H1 (cell line): ENCODE measurements around the gene DPY19L1. TPM values are rescaled to one million over a fixed set of nuclear protein-coding genes. Genes with fewer than 3 reads are reported as not detected.

Experiments used
- CTCF ChIA-PET: fragments of 300-600 bp; sonication (Branson Sonifier 250); formaldehyde crosslinking; loops from one replicate; lab custom pipeline; 2021; ENCODE audit not compliant: partially characterized antibody; lab: Charles Lee
- POLR2A ChIA-PET: fragments of 300-600 bp; sonication (Branson Sonifier 250); formaldehyde crosslinking; loops from one replicate; lab custom pipeline; 2021; ENCODE audit warnings: inconsistent platforms; ENCODE audit not compliant: partially characterized antibody; lab: Charles Lee
- DNase-seq, 2 experiments: peaks; one replicate each; pipeline versions ENCODE4 v3.0.0 to v3.0.0-alpha.2; 2010 to 2022; ENCODE audit warnings: low spot score in 2 of 2, low read depth in 1 of 2, mixed read lengths in 1 of 2
- FAIRE-seq: peaks from 2 replicates; lab custom pipeline; 2011; peaks lifted over from hg19 to GRCh38; lab: Jason Lieb, UNC
- H2AFZ ChIP-seq: 2 replicates; pipeline ENCODE4 v1.8.1; 2012; ENCODE audit warnings: low read length, inconsistent platforms
- H2AK5ac ChIP-seq: 2 replicates; pipeline ENCODE4 v1.6.1; 2013; ENCODE audit warnings: low read depth, low read length
- H2BK120ac ChIP-seq: replicated peaks from 2 replicates; pipeline ENCODE3; 2013; ENCODE audit warnings: low read depth, low read length, inconsistent platforms
- H2BK12ac ChIP-seq: 2 replicates; pipeline ENCODE4 v1.6.1; 2013; ENCODE audit warnings: low read depth, low read length
- H2BK15ac ChIP-seq: 2 replicates; pipeline ENCODE4 v1.6.1; 2013; ENCODE audit warnings: low read length
- H2BK20ac ChIP-seq: 2 replicates; pipeline ENCODE4 v1.6.1; 2013; ENCODE audit warnings: low read length
- H2BK5ac ChIP-seq: 2 replicates; pipeline ENCODE4 v1.6.1; 2013; ENCODE audit warnings: low read depth, low read length
- H3K14ac ChIP-seq: 2 replicates; pipeline ENCODE4 v1.6.1; 2013; ENCODE audit warnings: inconsistent platforms; ENCODE audit not compliant: insufficient read length
- H3K18ac ChIP-seq: 2 replicates; pipeline ENCODE4 v1.6.1; 2013; ENCODE audit warnings: low read length; ENCODE audit errors: extremely low read depth
- H3K23ac ChIP-seq: 2 replicates; pipeline ENCODE4 v1.6.1; 2013; ENCODE audit warnings: inconsistent platforms; ENCODE audit not compliant: insufficient read length
- H3K23me2 ChIP-seq: 2 replicates; pipeline ENCODE4 v1.6.1; 2013; ENCODE audit warnings: low read depth, low read length
- H3K27ac ChIP-seq: 2 replicates; pipeline ENCODE4 v1.6.1; 2011; ENCODE audit warnings: low read depth, low read length, inconsistent platforms
- H3K27me3 ChIP-seq, 4 experiments: replicated peaks in 1 of 4; 1 replicate in 1 of 4; 2 replicates in 3 of 4; pipeline versions ENCODE4 v1.6.1 to v1.8.1; 2011 to 2013; ENCODE audit warnings: low read length in 3 of 4, mild to moderate bottlenecking in 3 of 4, inconsistent platforms in 2 of 4, mixed read lengths in 2 of 4, moderate library complexity in 1 of 4; ENCODE audit not compliant: control insufficient read depth in 3 of 4, insufficient read depth in 3 of 4; ENCODE audit errors: extremely low read depth in 1 of 4
- H3K36me3 ChIP-seq, 4 experiments: 2 replicates each; pipeline versions ENCODE4 v1.6.1 to v1.8.1; 2011 to 2013; ENCODE audit warnings: mild to moderate bottlenecking in 4 of 4, low read length in 3 of 4, moderate library complexity in 2 of 4, control low read depth in 1 of 4, inconsistent platforms in 1 of 4; ENCODE audit not compliant: insufficient read depth in 4 of 4, control insufficient read depth in 2 of 4
- H3K4ac ChIP-seq: replicated peaks from 2 replicates; pipeline ENCODE3; 2013; ENCODE audit warnings: low read length, low read depth, mixed read lengths, inconsistent platforms; ENCODE audit not compliant: insufficient read length
- H3K4me1 ChIP-seq, 4 experiments: replicated peaks in 1 of 4; 1 replicate in 1 of 4; 2 replicates in 3 of 4; pipeline versions ENCODE4 v1.6.1 to v1.8.1; 2011 to 2013; ENCODE audit warnings: low read length in 3 of 4, inconsistent platforms in 2 of 4, mixed read lengths in 1 of 4; ENCODE audit not compliant: insufficient read depth in 4 of 4, control insufficient read depth in 3 of 4
- H3K4me2 ChIP-seq, 2 experiments: 2 replicates each; pipeline versions ENCODE4 v1.6.1 to v1.8.1; 2011 to 2013; ENCODE audit warnings: low read depth in 2 of 2, low read length in 2 of 2, control low read depth in 1 of 2, inconsistent platforms in 1 of 2, mild to moderate bottlenecking in 1 of 2; ENCODE audit not compliant: insufficient read depth in 1 of 2
- H3K4me3 ChIP-seq, 4 experiments: fragments of 200-600, 300-600 bp in 1 of 4; sonication (generic), shearing (Covaris generic), sonication (Bioruptor Twin) in 1 of 4; 2 replicates each; pipeline versions ENCODE4 v1.5.1 to v1.8.1; 2011 to 2016; ENCODE audit warnings: low read length in 4 of 4, low read depth in 3 of 4, control low read depth in 2 of 4, inconsistent platforms in 2 of 4, mild to moderate bottlenecking in 2 of 4, mixed read lengths in 1 of 4, moderate library complexity in 1 of 4; ENCODE audit not compliant: insufficient read depth in 2 of 4; ENCODE audit errors: extremely low read depth in 1 of 4
- H3K56ac ChIP-seq: replicated peaks from 2 replicates; pipeline ENCODE3; 2013; ENCODE audit warnings: low read depth, mild to moderate bottlenecking, mixed read lengths, low read length, inconsistent platforms; ENCODE audit not compliant: insufficient read length
- H3K79me1 ChIP-seq: 2 replicates; pipeline ENCODE4 v1.6.1; 2013; ENCODE audit warnings: low read depth, low read length, control low read depth
- H3K79me2 ChIP-seq, 2 experiments: 2 replicates each; pipeline versions ENCODE4 v1.6.1 to v1.8.1; 2012 to 2013; ENCODE audit warnings: low read length in 2 of 2, mild to moderate bottlenecking in 2 of 2, inconsistent platforms in 1 of 2; ENCODE audit not compliant: insufficient read depth in 2 of 2, control insufficient read depth in 1 of 2
- H3K9ac ChIP-seq, 4 experiments: replicated peaks in 1 of 4; 1 replicate in 1 of 4; 2 replicates in 3 of 4; pipeline versions ENCODE4 v1.6.1 to v1.8.1; 2011 to 2013; ENCODE audit warnings: low read depth in 3 of 4, low read length in 3 of 4, control low read depth in 2 of 4, mild to moderate bottlenecking in 2 of 4, moderate library complexity in 2 of 4, inconsistent platforms in 1 of 4; ENCODE audit errors: extremely low read depth in 1 of 4
- H3K9me3 ChIP-seq, 2 experiments: 2 replicates each; pipeline versions ENCODE4 v1.6.1 to v1.8.1; 2012 to 2013; ENCODE audit warnings: mild to moderate bottlenecking in 2 of 2, moderate library complexity in 2 of 2, control low read depth in 1 of 2, inconsistent platforms in 1 of 2, low read depth in 1 of 2, low read length in 1 of 2, mixed read lengths in 1 of 2; ENCODE audit not compliant: insufficient read depth in 2 of 2
- H4K20me1 ChIP-seq, 2 experiments: replicated peaks in 1 of 2; 2 replicates each; pipeline versions ENCODE3 to v1.8.1; 2011 to 2013; ENCODE audit warnings: inconsistent platforms in 2 of 2, low read length in 2 of 2, mild to moderate bottlenecking in 1 of 2; ENCODE audit not compliant: insufficient read depth in 2 of 2, control insufficient read depth in 1 of 2
- H4K5ac ChIP-seq: 2 replicates; pipeline ENCODE4 v1.6.1; 2013; ENCODE audit warnings: low read length, low read depth, mixed read lengths, inconsistent platforms; ENCODE audit not compliant: insufficient read length
- H4K8ac ChIP-seq: 2 replicates; pipeline ENCODE4 v1.8.0; 2013; ENCODE audit warnings: mild to moderate bottlenecking, moderate library complexity, low read length, inconsistent platforms; ENCODE audit not compliant: insufficient read depth; ENCODE audit errors: extremely low read depth
- H4K91ac ChIP-seq: replicated peaks from 2 replicates; pipeline ENCODE3; 2013; ENCODE audit warnings: low read length, mixed read lengths, inconsistent platforms; ENCODE audit not compliant: insufficient read length
- CBX8 ChIP-seq: fragments of 300-800, 300-1000 bp; sonication (generic); IDR thresholded peaks from 2 replicates; pipeline ENCODE4 v1.7.1; 2016; ENCODE audit warnings: low read depth, low read length, borderline replicate concordance
- CEBPB ChIP-seq: IDR thresholded peaks from 2 replicates; pipeline ENCODE4 v1.6.1; 2012; ENCODE audit warnings: low read depth, low read length
- CHD2 ChIP-seq: IDR thresholded peaks from 2 replicates; pipeline ENCODE4 v1.6.1; 2012; ENCODE audit warnings: low read length, improper control_type of control experiment
- EZH2 ChIP-seq: fragments of 200-600 bp; sonication (generic); IDR thresholded peaks from 2 replicates; pipeline ENCODE4 v1.7.1; 2012; ENCODE audit warnings: low read depth, mild to moderate bottlenecking, moderate library complexity, low read length, inconsistent platforms; ENCODE audit not compliant: severe bottlenecking
- GTF2F1 ChIP-seq: IDR thresholded peaks from 2 replicates; pipeline ENCODE4 v1.6.1; 2012; ENCODE audit warnings: low read depth, low read length, improper control_type of control experiment, borderline replicate concordance
- HDAC2 ChIP-seq, 2 experiments: fragments of 300-600 bp in 1 of 2; sonication (generic) in 1 of 2; IDR thresholded peaks; 2 replicates each; pipeline ENCODE4 v1.6.1; 2011 to 2012; ENCODE audit warnings: low read depth in 2 of 2, low read length in 2 of 2, mild to moderate bottlenecking in 2 of 2, moderate library complexity in 2 of 2, borderline replicate concordance in 1 of 2, inconsistent platforms in 1 of 2
- KDM1A ChIP-seq: fragments of 200-600, 300-600 bp; sonication (generic); IDR thresholded peaks from 2 replicates; pipeline ENCODE4 v1.7.1; 2016; ENCODE audit warnings: mild to moderate bottlenecking, low read length, borderline replicate concordance
- POLR2AphosphoS5 ChIP-seq: IDR thresholded peaks from 2 replicates; pipeline ENCODE4 v1.6.1; 2011; ENCODE audit warnings: low read depth, low read length
- RBBP5 ChIP-seq: IDR thresholded peaks from 2 replicates; pipeline ENCODE4 v1.7.1; 2012; ENCODE audit warnings: low read depth, mild to moderate bottlenecking, inconsistent platforms, low read length, moderate library complexity, borderline replicate concordance
- SAP30 ChIP-seq: fragments of 300-600 bp; sonication (generic); IDR thresholded peaks from 2 replicates; pipeline ENCODE4 v1.7.1; 2012; ENCODE audit warnings: low read length, moderate library complexity, mild to moderate bottlenecking, inconsistent platforms; ENCODE audit not compliant: insufficient read depth, insufficient replicate concordance
- SIX5 ChIP-seq: IDR thresholded peaks from 2 replicates; pipeline ENCODE4 v1.6.1; 2011; ENCODE audit warnings: mild to moderate bottlenecking, low read depth, low read length
- TAF7 ChIP-seq: optimal IDR thresholded peaks from 2 replicates; pipeline ENCODE3; 2011; ENCODE audit warnings: low read depth, mild to moderate bottlenecking, inconsistent platforms, low read length, moderate library complexity, borderline replicate concordance
- TBP ChIP-seq: IDR thresholded peaks from 2 replicates; pipeline ENCODE4 v1.6.1; 2011; ENCODE audit warnings: low read depth, low read length, improper control_type of control experiment
- TEAD4 ChIP-seq: IDR thresholded peaks from 2 replicates; pipeline ENCODE4 v1.6.1; 2012; ENCODE audit warnings: low read depth, low read length, inconsistent platforms, mixed read lengths
- WGBS, 2 experiments: shearing (Covaris generic) in 1 of 2; methylation state at CpG; one replicate each; pipeline versions ENCODE4 v1.1.6 to v1.1.7; 2013 to 2015; ENCODE audit warnings: low lambda C conversion rate in 2 of 2, mixed read lengths in 2 of 2, inconsistent platforms in 1 of 2, low coverage in 1 of 2, missing lambda C conversion rate in 1 of 2; ENCODE audit not compliant: insufficient replicate concordance in 2 of 2, insufficient coverage in 1 of 2, insufficient read length in 1 of 2; ENCODE audit errors: extremely low coverage in 1 of 2, missing lambda C conversion rate in 1 of 2; 5-methylcytosine and 5-hydroxymethylcytosine counted together
- polyA plus RNA-seq, 7 experiments: library from polyadenylated mRNA; depleted of rRNA in 3 of 7; stranded (reverse) in 5 of 7; unstranded in 2 of 7; fragments of >200 nt in 5 of 7; fragments of 200-250 nt in 2 of 7; gene quantifications; 1 replicate in 5 of 7; 2 replicates in 1 of 7; 4 replicates in 1 of 7; pipeline versions ENCODE4 v1.2.1 to v1.2.3, GENCODE V29; 2011 to 2013; ENCODE audit warnings: missing spikeins in 2 of 7, mixed read lengths in 2 of 7
- total RNA-seq: library from RNA; stranded (reverse); fragmentation: NEBNext Ultra II Directional; extraction: Animal tissue kit (Norgen Biotek cat#: 25700); gene quantifications from 2 replicates; pipeline ENCODE4 v1.2.1, GENCODE V29; 2021

The DPY19L1 gene
- total and polyA plus RNA-seq, 2 of the 8 experiments (the other 6 are each of a cell fraction or from before 2014, with no cell fraction given): 14.1 to 23.3 TPM

DNA sequence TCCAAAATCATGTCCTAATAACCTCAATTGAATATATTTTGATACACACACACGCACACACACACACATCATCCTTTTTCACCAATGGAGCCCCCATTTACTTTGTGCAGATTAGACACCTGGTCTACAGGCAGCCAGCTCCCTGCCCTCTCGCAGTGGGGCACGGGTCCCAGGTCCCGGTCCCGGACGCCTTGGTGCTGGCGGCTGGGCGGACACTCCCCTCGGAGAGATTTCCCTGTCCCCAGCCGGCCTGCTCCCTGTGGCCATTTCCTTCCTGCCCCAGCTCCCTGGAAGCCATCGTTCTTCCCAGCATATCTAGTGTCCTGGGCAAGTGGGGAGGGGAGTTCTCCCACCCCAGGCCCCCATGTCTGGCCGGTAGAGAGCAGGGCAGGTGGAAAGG, 14.6 kb downstream of the DPY19L1 start:
- H3K4me1 ChIP-seq: peaks cover 0 to 8% (median 1%) of the 10 kb centered on the region in 4 experiments; a peak in 2 of 7 replicates
- no peaks in the 10 kb centered on the region for H3K36me3 ChIP-seq
- H2BK20ac ChIP-seq: no peak overlapping the region
- H3K18ac ChIP-seq: no peak overlapping the region
- no peak overlapping the region for H3K56ac ChIP-seq
- ChIA-PET CTCF (interaction anchor here (0.6 to 1.2 kb wide), 2 partner anchors 199 to 562 kb away, joined by 3 read pairs; no protein-coding TSS in a partner anchor), POLR2A (interaction anchor here (0.5 kb wide), 1 partner anchor 1060 kb away, joined by 3 read pairs; no protein-coding TSS in a partner anchor)
- H3K23me2 ChIP-seq: peaks cover 1% of the 10 kb centered on the region; the same call in 1 of the 2 replicates
- no peak overlapping the region for H4K91ac ChIP-seq
- H3K4me3 ChIP-seq: no peak overlapping the region
- H2BK120ac ChIP-seq: no peak overlapping the region
- no peak overlapping the region for H3K4me2 ChIP-seq
- no peak overlapping the region for H2AK5ac ChIP-seq
- no peaks in the 10 kb centered on the region for H3K79me1 ChIP-seq
- H3K79me2 ChIP-seq: peaks cover 0 to 71% of the 10 kb centered on the region in 2 experiments; a peak in 2 of 4 replicates
- no peak overlapping the region for H2AFZ ChIP-seq
- no peak overlapping the region for H4K5ac ChIP-seq
- no peaks in the 10 kb centered on the region for H3K27me3 ChIP-seq
- no peak overlapping the region for H2BK15ac ChIP-seq
- H3K9me3 ChIP-seq: no peaks in the 10 kb centered on the region
- peak overlapping the region; percentile 80 for H4K8ac ChIP-seq
- peaks cover 0 to 2% of the 10 kb centered on the region in 2 experiments for H4K20me1 ChIP-seq
- no peak overlapping the region for H2BK5ac ChIP-seq
- no peak overlapping the region for H3K14ac ChIP-seq
- H3K9ac ChIP-seq: no peak overlapping the region
- H3K27ac ChIP-seq: peak overlapping the region; percentile 28; the same call in 1 of the 2 replicates
- DNase-seq (no peak), FAIRE-seq (no peak)
- 93% methylated on average over 12 of the region's 12 CpGs; no CpG with 5 or more reads in 1 of the 2 experiments for WGBS, 2 experiments
- no peak overlapping the region for H3K4ac ChIP-seq
- no peak overlapping the region for H2BK12ac ChIP-seq
- H3K23ac ChIP-seq: no peak overlapping the region
- no peak for TF ChIP-seq RBBP5
- no peak for TF ChIP-seq CBX8
- TF ChIP-seq EZH2: no peak
- TF ChIP-seq TAF7: no peak
- TF ChIP-seq GTF2F1: no peak
- TF ChIP-seq POLR2AphosphoS5: no peak
- no peak for TF ChIP-seq CHD2
- no peak for TF ChIP-seq SIX5
- TF ChIP-seq TBP: no peak
- no peak for TF ChIP-seq SAP30
- TF ChIP-seq TEAD4: no peak
- no peak for TF ChIP-seq KDM1A
- TF ChIP-seq CEBPB: no peak
- no peak for TF ChIP-seq HDAC2 (IDR thresholded peaks at IDR 0.05; ENCODE audit: borderline replicate concordance in 1 of 2, low read depth in 2 of 2, low read length in 2 of 2)
